H1 (cell line): ENCODE data around the gene KLHL40. TPM values are rescaled to one million over a fixed set of nuclear protein-coding genes. Genes with fewer than 3 reads are reported as not detected.

Experiments used
- CTCF ChIA-PET: fragments of 300-600 bp; sonication (Branson Sonifier 250); formaldehyde crosslinking; loops from one replicate; lab custom pipeline; 2021; ENCODE audit not compliant: partially characterized antibody; lab: Charles Lee
- POLR2A ChIA-PET: fragments of 300-600 bp; sonication (Branson Sonifier 250); formaldehyde crosslinking; loops from one replicate; lab custom pipeline; 2021; ENCODE audit warnings: inconsistent platforms; ENCODE audit not compliant: partially characterized antibody; lab: Charles Lee
- DNase-seq, 2 experiments: peaks; one replicate each; pipeline versions ENCODE4 v3.0.0 to v3.0.0-alpha.2; 2010 to 2022; ENCODE audit warnings: low spot score in 2 of 2, low read depth in 1 of 2, mixed read lengths in 1 of 2
- FAIRE-seq: peaks from 2 replicates; lab custom pipeline; 2011; peaks lifted over from hg19 to GRCh38; lab: Jason Lieb, UNC
- H2AFZ ChIP-seq: 2 replicates; pipeline ENCODE4 v1.8.1; 2012; ENCODE audit warnings: low read length, inconsistent platforms
- H2AK5ac ChIP-seq: 2 replicates; pipeline ENCODE4 v1.6.1; 2013; ENCODE audit warnings: low read depth, low read length
- H2BK120ac ChIP-seq: replicated peaks from 2 replicates; pipeline ENCODE3; 2013; ENCODE audit warnings: low read depth, low read length, inconsistent platforms
- H2BK12ac ChIP-seq: 2 replicates; pipeline ENCODE4 v1.6.1; 2013; ENCODE audit warnings: low read depth, low read length
- H2BK15ac ChIP-seq: 2 replicates; pipeline ENCODE4 v1.6.1; 2013; ENCODE audit warnings: low read length
- H2BK20ac ChIP-seq: 2 replicates; pipeline ENCODE4 v1.6.1; 2013; ENCODE audit warnings: low read length
- H2BK5ac ChIP-seq: 2 replicates; pipeline ENCODE4 v1.6.1; 2013; ENCODE audit warnings: low read depth, low read length
- H3K14ac ChIP-seq: 2 replicates; pipeline ENCODE4 v1.6.1; 2013; ENCODE audit warnings: inconsistent platforms; ENCODE audit not compliant: insufficient read length
- H3K18ac ChIP-seq: 2 replicates; pipeline ENCODE4 v1.6.1; 2013; ENCODE audit warnings: low read length; ENCODE audit errors: extremely low read depth
- H3K23ac ChIP-seq: 2 replicates; pipeline ENCODE4 v1.6.1; 2013; ENCODE audit warnings: inconsistent platforms; ENCODE audit not compliant: insufficient read length
- H3K23me2 ChIP-seq: 2 replicates; pipeline ENCODE4 v1.6.1; 2013; ENCODE audit warnings: low read depth, low read length
- H3K27ac ChIP-seq: 2 replicates; pipeline ENCODE4 v1.6.1; 2011; ENCODE audit warnings: low read depth, low read length, inconsistent platforms
- H3K27me3 ChIP-seq, 4 experiments: replicated peaks in 1 of 4; 1 replicate in 1 of 4; 2 replicates in 3 of 4; pipeline versions ENCODE4 v1.6.1 to v1.8.1; 2011 to 2013; ENCODE audit warnings: low read length in 3 of 4, mild to moderate bottlenecking in 3 of 4, inconsistent platforms in 2 of 4, mixed read lengths in 2 of 4, moderate library complexity in 1 of 4; ENCODE audit not compliant: control insufficient read depth in 3 of 4, insufficient read depth in 3 of 4; ENCODE audit errors: extremely low read depth in 1 of 4
- H3K36me3 ChIP-seq, 4 experiments: 2 replicates each; pipeline versions ENCODE4 v1.6.1 to v1.8.1; 2011 to 2013; ENCODE audit warnings: mild to moderate bottlenecking in 4 of 4, low read length in 3 of 4, moderate library complexity in 2 of 4, control low read depth in 1 of 4, inconsistent platforms in 1 of 4; ENCODE audit not compliant: insufficient read depth in 4 of 4, control insufficient read depth in 2 of 4
- H3K4ac ChIP-seq: replicated peaks from 2 replicates; pipeline ENCODE3; 2013; ENCODE audit warnings: low read length, low read depth, mixed read lengths, inconsistent platforms; ENCODE audit not compliant: insufficient read length
- H3K4me1 ChIP-seq, 4 experiments: replicated peaks in 1 of 4; 1 replicate in 1 of 4; 2 replicates in 3 of 4; pipeline versions ENCODE4 v1.6.1 to v1.8.1; 2011 to 2013; ENCODE audit warnings: low read length in 3 of 4, inconsistent platforms in 2 of 4, mixed read lengths in 1 of 4; ENCODE audit not compliant: insufficient read depth in 4 of 4, control insufficient read depth in 3 of 4
- H3K4me2 ChIP-seq, 2 experiments: 2 replicates each; pipeline versions ENCODE4 v1.6.1 to v1.8.1; 2011 to 2013; ENCODE audit warnings: low read depth in 2 of 2, low read length in 2 of 2, control low read depth in 1 of 2, inconsistent platforms in 1 of 2, mild to moderate bottlenecking in 1 of 2; ENCODE audit not compliant: insufficient read depth in 1 of 2
- H3K4me3 ChIP-seq, 4 experiments: fragments of 200-600, 300-600 bp in 1 of 4; sonication (generic), shearing (Covaris generic), sonication (Bioruptor Twin) in 1 of 4; 2 replicates each; pipeline versions ENCODE4 v1.5.1 to v1.8.1; 2011 to 2016; ENCODE audit warnings: low read length in 4 of 4, low read depth in 3 of 4, control low read depth in 2 of 4, inconsistent platforms in 2 of 4, mild to moderate bottlenecking in 2 of 4, mixed read lengths in 1 of 4, moderate library complexity in 1 of 4; ENCODE audit not compliant: insufficient read depth in 2 of 4; ENCODE audit errors: extremely low read depth in 1 of 4
- H3K56ac ChIP-seq: replicated peaks from 2 replicates; pipeline ENCODE3; 2013; ENCODE audit warnings: low read depth, mild to moderate bottlenecking, mixed read lengths, low read length, inconsistent platforms; ENCODE audit not compliant: insufficient read length
- H3K79me1 ChIP-seq: 2 replicates; pipeline ENCODE4 v1.6.1; 2013; ENCODE audit warnings: low read depth, low read length, control low read depth
- H3K79me2 ChIP-seq, 2 experiments: 2 replicates each; pipeline versions ENCODE4 v1.6.1 to v1.8.1; 2012 to 2013; ENCODE audit warnings: low read length in 2 of 2, mild to moderate bottlenecking in 2 of 2, inconsistent platforms in 1 of 2; ENCODE audit not compliant: insufficient read depth in 2 of 2, control insufficient read depth in 1 of 2
- H3K9ac ChIP-seq, 4 experiments: replicated peaks in 1 of 4; 1 replicate in 1 of 4; 2 replicates in 3 of 4; pipeline versions ENCODE4 v1.6.1 to v1.8.1; 2011 to 2013; ENCODE audit warnings: low read depth in 3 of 4, low read length in 3 of 4, control low read depth in 2 of 4, mild to moderate bottlenecking in 2 of 4, moderate library complexity in 2 of 4, inconsistent platforms in 1 of 4; ENCODE audit errors: extremely low read depth in 1 of 4
- H3K9me3 ChIP-seq, 2 experiments: 2 replicates each; pipeline versions ENCODE4 v1.6.1 to v1.8.1; 2012 to 2013; ENCODE audit warnings: mild to moderate bottlenecking in 2 of 2, moderate library complexity in 2 of 2, control low read depth in 1 of 2, inconsistent platforms in 1 of 2, low read depth in 1 of 2, low read length in 1 of 2, mixed read lengths in 1 of 2; ENCODE audit not compliant: insufficient read depth in 2 of 2
- H4K20me1 ChIP-seq, 2 experiments: replicated peaks in 1 of 2; 2 replicates each; pipeline versions ENCODE3 to v1.8.1; 2011 to 2013; ENCODE audit warnings: inconsistent platforms in 2 of 2, low read length in 2 of 2, mild to moderate bottlenecking in 1 of 2; ENCODE audit not compliant: insufficient read depth in 2 of 2, control insufficient read depth in 1 of 2
- H4K5ac ChIP-seq: 2 replicates; pipeline ENCODE4 v1.6.1; 2013; ENCODE audit warnings: low read length, low read depth, mixed read lengths, inconsistent platforms; ENCODE audit not compliant: insufficient read length
- H4K8ac ChIP-seq: 2 replicates; pipeline ENCODE4 v1.8.0; 2013; ENCODE audit warnings: mild to moderate bottlenecking, moderate library complexity, low read length, inconsistent platforms; ENCODE audit not compliant: insufficient read depth; ENCODE audit errors: extremely low read depth
- H4K91ac ChIP-seq: replicated peaks from 2 replicates; pipeline ENCODE3; 2013; ENCODE audit warnings: low read length, mixed read lengths, inconsistent platforms; ENCODE audit not compliant: insufficient read length
- ATF3 ChIP-seq: IDR thresholded peaks from 2 replicates; pipeline ENCODE4 v1.6.1; 2011; ENCODE audit warnings: low read depth, mild to moderate bottlenecking, low read length; ENCODE audit not compliant: insufficient read depth
- BRCA1 ChIP-seq: IDR thresholded peaks from 2 replicates; pipeline ENCODE4 v1.6.1; 2012; ENCODE audit warnings: low read depth, low read length, improper control_type of control experiment
- CHD1 ChIP-seq: IDR thresholded peaks from 2 replicates; pipeline ENCODE4 v1.6.1; 2012; ENCODE audit warnings: low read depth, low read length, improper control_type of control experiment
- CTBP2 ChIP-seq: IDR thresholded peaks from 2 replicates; pipeline ENCODE4 v1.7.0; 2011; ENCODE audit warnings: borderline replicate concordance, mild to moderate bottlenecking, moderate library complexity, mixed read lengths, low read length; ENCODE audit not compliant: insufficient read depth, insufficient read length
- HDAC2 ChIP-seq, 2 experiments: fragments of 300-600 bp in 1 of 2; sonication (generic) in 1 of 2; IDR thresholded peaks; 2 replicates each; pipeline ENCODE4 v1.6.1; 2011 to 2012; ENCODE audit warnings: low read depth in 2 of 2, low read length in 2 of 2, mild to moderate bottlenecking in 2 of 2, moderate library complexity in 2 of 2, borderline replicate concordance in 1 of 2, inconsistent platforms in 1 of 2
- MAX ChIP-seq: IDR thresholded peaks from 2 replicates; pipeline ENCODE4 v1.6.1; 2012; ENCODE audit warnings: inconsistent platforms
- POLR2AphosphoS5 ChIP-seq: IDR thresholded peaks from 2 replicates; pipeline ENCODE4 v1.6.1; 2011; ENCODE audit warnings: low read depth, low read length
- POU5F1 ChIP-seq: IDR thresholded peaks from 2 replicates; pipeline ENCODE4 v1.6.1; 2011; ENCODE audit warnings: low read depth, mild to moderate bottlenecking, low read length, moderate library complexity
- RAD21 ChIP-seq, 2 experiments: IDR thresholded peaks in 1 of 2; conservative IDR thresholded peaks in 1 of 2; 2 replicates each; pipeline ENCODE4 v1.6.1; 2011; ENCODE audit warnings: low read depth in 2 of 2, low read length in 2 of 2, improper control_type of control experiment in 1 of 2, inconsistent platforms in 1 of 2, mild to moderate bottlenecking in 1 of 2, moderate library complexity in 1 of 2
- WGBS, 2 experiments: shearing (Covaris generic) in 1 of 2; methylation state at CpG; one replicate each; pipeline versions ENCODE4 v1.1.6 to v1.1.7; 2013 to 2015; ENCODE audit warnings: low lambda C conversion rate in 2 of 2, mixed read lengths in 2 of 2, inconsistent platforms in 1 of 2, low coverage in 1 of 2, missing lambda C conversion rate in 1 of 2; ENCODE audit not compliant: insufficient replicate concordance in 2 of 2, insufficient coverage in 1 of 2, insufficient read length in 1 of 2; ENCODE audit errors: extremely low coverage in 1 of 2, missing lambda C conversion rate in 1 of 2; 5-methylcytosine and 5-hydroxymethylcytosine counted together
- polyA plus RNA-seq, 7 experiments: library from polyadenylated mRNA; depleted of rRNA in 3 of 7; stranded (reverse) in 5 of 7; unstranded in 2 of 7; fragments of >200 nt in 5 of 7; fragments of 200-250 nt in 2 of 7; gene quantifications; 1 replicate in 5 of 7; 2 replicates in 1 of 7; 4 replicates in 1 of 7; pipeline versions ENCODE4 v1.2.1 to v1.2.3, GENCODE V29; 2011 to 2013; ENCODE audit warnings: missing spikeins in 2 of 7, mixed read lengths in 2 of 7
- total RNA-seq: library from RNA; stranded (reverse); fragmentation: NEBNext Ultra II Directional; extraction: Animal tissue kit (Norgen Biotek cat#: 25700); gene quantifications from 2 replicates; pipeline ENCODE4 v1.2.1, GENCODE V29; 2021

KLHL40 gene
- total and polyA plus RNA-seq, 2 of the 8 experiments (the other 6 are each of a cell fraction or from before 2014, with no cell fraction given): 0.02 TPM; not detected in 1

- H3K18ac ChIP-seq: no peak overlapping the region
- no peak for DNase-seq
Measured at GRCh38 chr3:42672515-42672914, 12.8 kb upstream of the KLHL40 start.

More at GRCh38 chr3:42672515-42672914, 12.8 kb upstream of the KLHL40 start:
- Histone ChIP-seq H3K4me2 (no peak overlapping the region), H3K27me3 (peaks cover 0 to 2% (median 0%) of the 10 kb centered on the region in 4 experiments; a peak in 2 of 7 replicates), H2BK5ac (no peak overlapping the region), H3K9me3 (peaks cover 2 to 5% of the 10 kb centered on the region in 2 experiments; a peak in 2 of 4 replicates), H3K56ac (no peak overlapping the region), H2BK15ac (no peak overlapping the region), H2AFZ (no peak overlapping the region), H3K27ac (no peak overlapping the region), H3K4ac (no peak overlapping the region), H3K23ac (no peak overlapping the region), H4K91ac (no peak overlapping the region), H2AK5ac (no peak overlapping the region), H3K79me2 (no peaks in the 10 kb centered on the region), H3K36me3 (no peaks in the 10 kb centered on the region), H4K20me1 (no peaks in the 10 kb centered on the region), H2BK12ac (no peak overlapping the region), H2BK120ac (no peak overlapping the region), H3K79me1 (no peaks in the 10 kb centered on the region), H4K8ac (no peak overlapping the region), H3K4me1 (peaks cover 0 to 5% (median 0%) of the 10 kb centered on the region in 4 experiments; a peak in 2 of 7 replicates), H3K9ac (no peak overlapping the region), H3K23me2 (no peaks in the 10 kb centered on the region), H2BK20ac (no peak overlapping the region), H3K4me3 (no peak overlapping the region), H4K5ac (no peak overlapping the region), H3K14ac (no peak overlapping the region)
- ChIA-PET POLR2A (no interaction called here), CTCF (interaction anchor here (0.9 to 1.3 kb wide), 2 partner anchors 10 to 12 kb away, joined by 3 to 4 read pairs; no protein-coding TSS in a partner anchor)
- FAIRE-seq: no peak
- 82% methylated on average over 1 of the region's 1 CpG; no CpG with 5 or more reads in 1 of the 2 experiments for WGBS, 2 experiments
- TF ChIP-seq POU5F1 (no peak), BRCA1 (no peak), CHD1 (no peak), MAX (no peak), RAD21 (IDR thresholded peaks at IDR 0.05 in 1 of 2, conservative IDR thresholded peaks at IDR 0.05 in 1 of 2; ENCODE audit: low read depth in 2 of 2, low read length in 2 of 2) (no peak), ATF3 (no peak), HDAC2 (IDR thresholded peaks at IDR 0.05; ENCODE audit: borderline replicate concordance in 1 of 2, low read depth in 2 of 2, low read length in 2 of 2) (no peak), POLR2AphosphoS5 (no peak), CTBP2 (no peak)
